Muscle of leg (tissue), 11 donors: ENCODE results near the gene SYNE3. TPM values are rescaled to one million over a fixed set of nuclear protein-coding genes. Genes with fewer than 3 reads are reported as not detected.
A peak's percentile ranks its signal among the peaks of the same experiment; 100 is the strongest.
"Not testable (repeated sequence)": the region's sequence is repeated elsewhere in the genome, so short reads cannot be mapped to it uniquely, and the experiment has no call there.

ENCODE experiments used
- DNase-seq: peaks from one replicate; pipeline ENCODE4 v3.0.0; 2013
- H3K27ac ChIP-seq: one replicate; pipeline ENCODE4 v1.5.1; 2013; ENCODE audit warnings: mild to moderate bottlenecking, low read length, control low read depth
- H3K27me3 ChIP-seq: one replicate; pipeline ENCODE4 v1.6.1; 2013; ENCODE audit warnings: low read length; ENCODE audit not compliant: control insufficient read depth, insufficient read depth
- H3K36me3 ChIP-seq: one replicate; pipeline ENCODE4 v1.6.1; 2013; ENCODE audit warnings: low read length; ENCODE audit not compliant: control insufficient read depth, insufficient read depth
- H3K4me1 ChIP-seq: one replicate; pipeline ENCODE4 v1.6.1; 2013; ENCODE audit warnings: low read length; ENCODE audit not compliant: control insufficient read depth, insufficient read depth
- H3K4me3 ChIP-seq: one replicate; pipeline ENCODE4 v1.5.1; 2013; ENCODE audit warnings: low read length, control low read depth
- H3K9me3 ChIP-seq: replicated peaks from 2 replicates; pipeline ENCODE4 v1.6.1; 2013; ENCODE audit warnings: low read depth, low read length; ENCODE audit not compliant: control insufficient read depth
- WGBS: methylation state at CpG from one replicate; pipeline ENCODE4 v1.1.5; 2013; ENCODE audit warnings: missing lambda C conversion rate; ENCODE audit not compliant: insufficient coverage; 5-methylcytosine and 5-hydroxymethylcytosine counted together
- polyA plus RNA-seq, 8 donors: library from polyadenylated mRNA; unstranded; fragments of 120-200 nt; gene quantifications; one replicate each; pipeline versions ENCODE4 v1.2.1 to v1.2.3, GENCODE V29; 2013; ENCODE audit warnings: inconsistent platforms in 1 of 8, low replicate concordance in 1 of 8; ENCODE audit not compliant: insufficient read length in 8 of 8, insufficient read depth in 1 of 8
- total RNA-seq: library from RNA; stranded (reverse); fragments of 120-200 nt; gene quantifications from one replicate; pipeline ENCODE4 v1.2.4, GENCODE V29; 2013

Gene SYNE3
- total and polyA plus RNA-seq, 9 donors, result 6.8 to 14.5 (median 10.5) TPM

GRCh38 chr14:95515080-95515489, 1.4 kb downstream of the SYNE3 start:
- DNase-seq, result peak; percentile 91
- H3K27ac ChIP-seq, result peak overlapping the region; percentile 86

GRCh38 chr14:95514131-95515079, 2.0 kb downstream of the SYNE3 start:
- Histone ChIP-seq H3K9me3 (no peaks in the 10 kb centered on the region), H3K4me3 (peak overlapping the region; percentile 64), H3K36me3 (peaks cover 2% of the 10 kb centered on the region), H3K27me3 (no peaks in the 10 kb centered on the region), H3K4me1 (peaks cover 57% of the 10 kb centered on the region), H3K27ac (peak overlapping the region; percentile 86)
- 70% methylated on average over 17 of the region's 18 CpGs for WGBS
- no peak for DNase-seq

More at GRCh38 chr14:95515080-95515489, 1.4 kb downstream of the SYNE3 start:
- no peaks in the 10 kb centered on the region for H3K36me3 ChIP-seq
- peak overlapping the region; percentile 64 for H3K4me3 ChIP-seq
- no peaks in the 10 kb centered on the region for H3K27me3 ChIP-seq
- H3K4me1 ChIP-seq, result peaks cover 54% of the 10 kb centered on the region
- H3K9me3 ChIP-seq, result no peaks in the 10 kb centered on the region
- 0% methylated on average over 7 of the region's 9 CpGs for WGBS

- DNase-seq, result no peak
- H3K36me3 ChIP-seq, result peaks cover 3% of the 10 kb centered on the region
- no peaks in the 10 kb centered on the region for H3K27me3 ChIP-seq
- H3K27ac ChIP-seq, result no peak overlapping the region
- H3K4me1 ChIP-seq, result peaks cover 68% of the 10 kb centered on the region
- no peaks in the 10 kb centered on the region for H3K9me3 ChIP-seq
- no CpG with 5 or more reads among the region's 6 CpGs for WGBS
- no peak overlapping the region for H3K4me3 ChIP-seq
Observed at GRCh38 chr14:95513291-95513690, 3.2 kb downstream of the SYNE3 start.

GRCh38 chr14:95511687-95512086, 4.8 kb downstream of the SYNE3 start:
- Histone ChIP-seq H3K4me1 (peaks cover 68% of the 10 kb centered on the region), H3K36me3 (peaks cover 10% of the 10 kb centered on the region), H3K27me3 (no peaks in the 10 kb centered on the region), H3K9me3 (no peaks in the 10 kb centered on the region), H3K4me3 (no peak overlapping the region), H3K27ac (no peak overlapping the region)
- WGBS, result no CpG with 5 or more reads among the region's 5 CpGs
- DNase-seq, result no peak

GRCh38 chr14:95510804-95511203, 5.6 kb downstream of the SYNE3 start:
- no peak overlapping the region for H3K4me3 ChIP-seq
- H3K36me3 ChIP-seq, result peaks cover 16% of the 10 kb centered on the region
- no peaks in the 10 kb centered on the region for H3K27me3 ChIP-seq
- no peak overlapping the region for H3K27ac ChIP-seq
- H3K9me3 ChIP-seq, result no peaks in the 10 kb centered on the region
- 84% methylated on average over 3 of the region's 5 CpGs for WGBS
- DNase-seq, result no peak
- H3K4me1 ChIP-seq, result peaks cover 66% of the 10 kb centered on the region

GRCh38 chr14:95510344-95510743, 6.1 kb downstream of the SYNE3 start:
- not testable (repeated sequence) for H3K4me3 ChIP-seq, H3K27me3 ChIP-seq, DNase-seq, H3K9me3 ChIP-seq, H3K27ac ChIP-seq
- Histone ChIP-seq H3K4me1 (peaks cover 62% of the 10 kb centered on the region), H3K36me3 (peaks cover 16% of the 10 kb centered on the region)
- WGBS, result 80% methylated on average over 5 of the region's 9 CpGs

GRCh38 chr14:95509495-95509894, 7.0 kb downstream of the SYNE3 start:
- H3K36me3 ChIP-seq, result peaks cover 16% of the 10 kb centered on the region
- H3K27me3 ChIP-seq, result no peaks in the 10 kb centered on the region
- H3K27ac ChIP-seq, result no peak overlapping the region
- 61% methylated on average over 3 of the region's 6 CpGs for WGBS
- no peak for DNase-seq
- H3K4me1 ChIP-seq, result peaks cover 60% of the 10 kb centered on the region
- H3K4me3 ChIP-seq, result no peak overlapping the region
- H3K9me3 ChIP-seq, result no peaks in the 10 kb centered on the region

- no peak for DNase-seq
- no peaks in the 10 kb centered on the region for H3K9me3 ChIP-seq
- peaks cover 54% of the 10 kb centered on the region for H3K4me1 ChIP-seq
- peaks cover 19% of the 10 kb centered on the region for H3K36me3 ChIP-seq
- no peaks in the 10 kb centered on the region for H3K27me3 ChIP-seq
- 75% methylated on average over 4 of the region's 6 CpGs for WGBS
- no peak overlapping the region for H3K4me3 ChIP-seq
- H3K27ac ChIP-seq, result no peak overlapping the region
Observed at GRCh38 chr14:95508377-95508776, 8.1 kb downstream of the SYNE3 start.

- Histone ChIP-seq H3K27me3 (no peaks in the 10 kb centered on the region), H3K4me3 (no peak overlapping the region), H3K4me1 (peaks cover 52% of the 10 kb centered on the region), H3K9me3 (no peaks in the 10 kb centered on the region), H3K36me3 (peaks cover 19% of the 10 kb centered on the region), H3K27ac (no peak overlapping the region)
- DNase-seq, result no peak
- WGBS, result 63% methylated on average over 1 of the region's 3 CpGs
Observed at GRCh38 chr14:95507701-95508103, 8.7 kb downstream of the SYNE3 start.

GRCh38 chr14:95507174-95507573, 9.3 kb downstream of the SYNE3 start:
- DNase-seq, result peak; percentile 76
- H3K4me3 ChIP-seq, result no peak overlapping the region
- H3K4me1 ChIP-seq, result peaks cover 58% of the 10 kb centered on the region
- no peaks in the 10 kb centered on the region for H3K27me3 ChIP-seq
- no peak overlapping the region for H3K27ac ChIP-seq
- peaks cover 23% of the 10 kb centered on the region for H3K36me3 ChIP-seq
- H3K9me3 ChIP-seq, result no peaks in the 10 kb centered on the region
- WGBS, result 49% methylated on average over 7 of the region's 8 CpGs
